Ishikawa (cell line): ENCODE measurements around the gene UAP1L1.

ENCODE experiments used
- CEBPB ChIP-seq: IDR thresholded peaks from 2 replicates; pipeline ENCODE4 v1.6.1; 2012
- FOXM1 ChIP-seq: IDR thresholded peaks from 2 replicates; pipeline ENCODE4 v1.6.1; 2012; ENCODE audit warnings: low read depth, borderline replicate concordance
- MAX ChIP-seq: IDR thresholded peaks from 2 replicates; pipeline ENCODE4 v1.6.1; 2012
- NFIC ChIP-seq: IDR thresholded peaks from 2 replicates; pipeline ENCODE4 v1.6.1; 2012
- RAD21 ChIP-seq: IDR thresholded peaks from 2 replicates; pipeline ENCODE4 v1.6.1; 2012; ENCODE audit warnings: low read depth
- TAF1 ChIP-seq: IDR thresholded peaks from 2 replicates; pipeline ENCODE4 v1.6.1; 2012; ENCODE audit warnings: low read depth, mild to moderate bottlenecking
- USF1 ChIP-seq: IDR thresholded peaks from 2 replicates; pipeline ENCODE4 v1.6.1; 2012
- YY1 ChIP-seq: IDR thresholded peaks from 2 replicates; pipeline ENCODE4 v1.6.1; 2012; ENCODE audit warnings: low read depth

GRCh38 chr9:137063311-137064026 is 13.8 kb upstream of the UAP1L1 start:
- no peak for TF ChIP-seq CEBPB
- no peak for TF ChIP-seq MAX
- no peak for TF ChIP-seq NFIC
- TF ChIP-seq FOXM1 = no peak
- no peak for TF ChIP-seq YY1
- no peak for TF ChIP-seq USF1
- no peak for TF ChIP-seq TAF1
- TF ChIP-seq RAD21 = no peak
